ENCODE measurements around the gene MRPL17. TPM values are rescaled to one million over a fixed set of nuclear protein-coding genes. Genes with fewer than 3 reads are reported as not detected.

Gene MRPL17
- total and polyA plus RNA-seq, 3 donors from 2014 or later = 21.0 to 49.5 (median 22.7) TPM

GRCh38 chr11:6632116-6633073 lies 50.7 kb downstream of the MRPL17 start:
- H3K4me1 ChIP-seq = peaks cover 7% of the 10 kb centered on the region
- no peaks in the 10 kb centered on the region for H3K27me3 ChIP-seq
- H3K36me3 ChIP-seq (ENCODE audit: low read depth, missing control alignments) = no peaks in the 10 kb centered on the region
- intact Hi-C loops (cut with DNase I; ENCODE audit: low total_unique reads) = no loop called here
- H3K4me3 ChIP-seq = no peak overlapping the region
- DNase-seq = no peak
- no peak for TF ChIP-seq POLR2A (IDR thresholded peaks at IDR 0.05)
- no peak for TF ChIP-seq CTCF (IDR thresholded peaks at IDR 0.05)
- 90 to 94% methylated on average over 2 to 29 of the region's 29 CpGs for WGBS, 2 donors
- no peaks in the 10 kb centered on the region for H3K9me3 ChIP-seq
- no peak overlapping the region for H3K27ac ChIP-seq

- H3K27me3 ChIP-seq = no peaks in the 10 kb centered on the region
- no peak for TF ChIP-seq POLR2A (IDR thresholded peaks at IDR 0.05)
- no peak for TF ChIP-seq CTCF (IDR thresholded peaks at IDR 0.05)
- no peak overlapping the region for H3K4me3 ChIP-seq
- peaks cover 7% of the 10 kb centered on the region for H3K4me1 ChIP-seq
- H3K36me3 ChIP-seq (ENCODE audit: low read depth, missing control alignments) = no peaks in the 10 kb centered on the region
- no peak for DNase-seq
- H3K9me3 ChIP-seq = no peaks in the 10 kb centered on the region
- intact Hi-C loops (cut with DNase I; ENCODE audit: low total_unique reads) = no loop called here
- H3K27ac ChIP-seq = no peak overlapping the region
- 79 to 87% methylated on average over 11 of the region's 11 CpGs for WGBS, 2 donors
Measured at GRCh38 chr11:6631361-6631890, 51.7 kb downstream of the MRPL17 start.

- intact Hi-C loops (cut with DNase I; ENCODE audit: low total_unique reads) = no loop called here
- H3K36me3 ChIP-seq (ENCODE audit: low read depth, missing control alignments) = no peaks in the 10 kb centered on the region
- no peaks in the 10 kb centered on the region for H3K9me3 ChIP-seq
- 64 to 69% methylated on average over 11 to 26 of the region's 28 CpGs for WGBS, 2 donors
- DNase-seq = no peak
- H3K4me1 ChIP-seq = peaks cover 6% of the 10 kb centered on the region
- TF ChIP-seq POLR2A (IDR thresholded peaks at IDR 0.05) = no peak
- no peak for TF ChIP-seq CTCF (IDR thresholded peaks at IDR 0.05)
- no peaks in the 10 kb centered on the region for H3K27me3 ChIP-seq
- peak overlapping the region in 1 of 2 donors; percentile 58 for H3K4me3 ChIP-seq
- H3K27ac ChIP-seq = no peak overlapping the region
Measured at GRCh38 chr11:6630632-6631291, 52.4 kb downstream of the MRPL17 start.

Other genes starting within 250 kb of the MRPL17 start
- 1 to 10 TPM; 2.7 to 4.2 TPM for gene HPX, start 242.4 kb downstream of the MRPL17 start, total RNA-seq
- gene HPX, start 242.4 kb downstream of the MRPL17 start, polyA plus RNA-seq (ENCODE audit: insufficient read depth, low read depth, low replicate concordance) = 3.1 TPM
- gene TRIM3, start 209.4 kb downstream of the MRPL17 start, total RNA-seq = 10 to 100 TPM; 29.4 TPM
- gene TRIM3, start 209.4 kb downstream of the MRPL17 start, polyA plus RNA-seq (ENCODE audit: insufficient read depth, low read depth, low replicate concordance) = 15.0 TPM
- 10 to 100 TPM; 70.2 to 80.1 TPM for gene ARFIP2, start 202.0 kb downstream of the MRPL17 start, total RNA-seq
- gene ARFIP2, start 202.0 kb downstream of the MRPL17 start, polyA plus RNA-seq (ENCODE audit: insufficient read depth, low read depth, low replicate concordance) = 56.1 TPM
- 10 to 100 TPM; 49.1 to 55.1 TPM for gene TIMM10B, start 201.8 kb downstream of the MRPL17 start, total RNA-seq
- 37.0 TPM for gene TIMM10B, start 201.8 kb downstream of the MRPL17 start, polyA plus RNA-seq (ENCODE audit: insufficient read depth, low read depth, low replicate concordance)
- 100 to 1,000 TPM in 1 of 2 donors, 10 to 100 TPM in 1; 66.3 to 103 TPM for gene DNHD1, start 186.1 kb downstream of the MRPL17 start, total RNA-seq
- gene DNHD1, start 186.1 kb downstream of the MRPL17 start, polyA plus RNA-seq (ENCODE audit: insufficient read depth, low read depth, low replicate concordance) = 83.2 TPM
- 10 to 100 TPM; 17.5 to 18.5 TPM for gene RRP8, start 79.7 kb downstream of the MRPL17 start, total RNA-seq
- gene RRP8, start 79.7 kb downstream of the MRPL17 start, polyA plus RNA-seq (ENCODE audit: insufficient read depth, low read depth, low replicate concordance) = 29.6 TPM
- gene ILK, start 79.6 kb downstream of the MRPL17 start, total RNA-seq = 100 to 1,000 TPM in 1 of 2 donors, 10 to 100 TPM in 1; 79.1 to 109 TPM
- gene ILK, start 79.6 kb downstream of the MRPL17 start, polyA plus RNA-seq (ENCODE audit: insufficient read depth, low read depth, low replicate concordance) = 122 TPM
- gene TAF10, start 71.1 kb downstream of the MRPL17 start, total RNA-seq = 100 to 1,000 TPM; 123 to 210 TPM
- 389 TPM for gene TAF10, start 71.1 kb downstream of the MRPL17 start, polyA plus RNA-seq (ENCODE audit: insufficient read depth, low read depth, low replicate concordance)
- gene TPP1, start 63.9 kb downstream of the MRPL17 start, total RNA-seq = 100 to 1,000 TPM; 134 to 151 TPM
- 60.9 TPM for gene TPP1, start 63.9 kb downstream of the MRPL17 start, polyA plus RNA-seq (ENCODE audit: insufficient read depth, low read depth, low replicate concordance)
- gene DCHS1, start 27.5 kb downstream of the MRPL17 start, total RNA-seq = 1 to 10 TPM; 7.1 to 8.8 TPM
- gene DCHS1, start 27.5 kb downstream of the MRPL17 start, polyA plus RNA-seq (ENCODE audit: insufficient read depth, low read depth, low replicate concordance) = 14.2 TPM
- 1 to 10 TPM; 1.8 to 2.8 TPM for gene OR2AG2, start 88.6 kb upstream of the MRPL17 start, total RNA-seq
- gene OR2AG2, start 88.6 kb upstream of the MRPL17 start, polyA plus RNA-seq (ENCODE audit: insufficient read depth, low read depth, low replicate concordance) = 0.30 TPM
- not detected for gene OR2AG1, start 99.7 kb upstream of the MRPL17 start, total RNA-seq
- not detected for gene OR2AG1, start 99.7 kb upstream of the MRPL17 start, polyA plus RNA-seq (ENCODE audit: insufficient read depth, low read depth, low replicate concordance)
- gene OR6A2, start 116.3 kb upstream of the MRPL17 start, total RNA-seq = 1 to 10 TPM; 2.2 to 2.6 TPM
- gene OR6A2, start 116.3 kb upstream of the MRPL17 start, polyA plus RNA-seq (ENCODE audit: insufficient read depth, low read depth, low replicate concordance) = not detected
- not detected for gene OR10A5, start 162.3 kb upstream of the MRPL17 start, total RNA-seq
- not detected for gene OR10A5, start 162.3 kb upstream of the MRPL17 start, polyA plus RNA-seq (ENCODE audit: insufficient read depth, low read depth, low replicate concordance)
- gene OR10A2, start 179.7 kb upstream of the MRPL17 start, total RNA-seq = not detected
- gene OR10A2, start 179.7 kb upstream of the MRPL17 start, polyA plus RNA-seq (ENCODE audit: insufficient read depth, low read depth, low replicate concordance) = not detected
- not detected for gene OR10A4, start 193.3 kb upstream of the MRPL17 start, total RNA-seq
- not detected for gene OR10A4, start 193.3 kb upstream of the MRPL17 start, polyA plus RNA-seq (ENCODE audit: insufficient read depth, low read depth, low replicate concordance)
- gene OR2D2, start 209.2 kb upstream of the MRPL17 start, total RNA-seq = 1 to 10 TPM; 2.8 to 3.2 TPM
- gene OR2D2, start 209.2 kb upstream of the MRPL17 start, polyA plus RNA-seq (ENCODE audit: insufficient read depth, low read depth, low replicate concordance) = not detected
- not detected for gene OR2D3, start 237.7 kb upstream of the MRPL17 start, total RNA-seq
- gene OR2D3, start 237.7 kb upstream of the MRPL17 start, polyA plus RNA-seq (ENCODE audit: insufficient read depth, low read depth, low replicate concordance) = not detected
- 1 to 10 TPM; 4.2 to 4.5 TPM for gene ZNF215, start 243.1 kb upstream of the MRPL17 start, total RNA-seq
- 2.7 TPM for gene ZNF215, start 243.1 kb upstream of the MRPL17 start, polyA plus RNA-seq (ENCODE audit: insufficient read depth, low read depth, low replicate concordance)

Measured in testis (tissue), 3 donors.